ENCODE measurements around the gene TMUB2.

DNA sequence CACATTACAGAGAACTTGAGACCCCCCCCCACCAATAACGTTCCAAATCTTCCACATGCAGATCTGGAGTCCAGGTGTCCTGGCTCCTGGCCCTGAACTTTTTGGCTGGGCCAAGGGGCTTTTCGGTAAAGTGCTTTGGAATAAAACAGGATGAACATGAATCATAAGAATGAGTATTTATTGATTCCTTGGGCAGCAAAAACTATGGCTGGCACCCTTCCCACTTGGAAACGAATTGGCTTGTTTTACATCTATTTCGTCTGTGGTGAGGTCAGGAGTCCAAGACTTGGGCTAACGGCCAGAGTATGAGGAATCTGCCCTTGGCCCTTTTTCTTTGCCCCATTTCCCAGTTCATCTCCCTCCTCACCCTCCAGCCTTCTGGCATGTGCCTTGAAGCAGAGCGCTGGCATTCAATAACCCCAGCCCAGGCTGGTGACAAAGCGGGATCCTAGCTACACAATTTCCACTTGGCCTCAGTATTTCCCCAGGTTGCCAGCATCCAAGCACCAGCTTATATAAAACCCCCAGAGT lies 36.8 kb downstream of the TMUB2 start:
- TF ChIP-seq, protein P1, sequence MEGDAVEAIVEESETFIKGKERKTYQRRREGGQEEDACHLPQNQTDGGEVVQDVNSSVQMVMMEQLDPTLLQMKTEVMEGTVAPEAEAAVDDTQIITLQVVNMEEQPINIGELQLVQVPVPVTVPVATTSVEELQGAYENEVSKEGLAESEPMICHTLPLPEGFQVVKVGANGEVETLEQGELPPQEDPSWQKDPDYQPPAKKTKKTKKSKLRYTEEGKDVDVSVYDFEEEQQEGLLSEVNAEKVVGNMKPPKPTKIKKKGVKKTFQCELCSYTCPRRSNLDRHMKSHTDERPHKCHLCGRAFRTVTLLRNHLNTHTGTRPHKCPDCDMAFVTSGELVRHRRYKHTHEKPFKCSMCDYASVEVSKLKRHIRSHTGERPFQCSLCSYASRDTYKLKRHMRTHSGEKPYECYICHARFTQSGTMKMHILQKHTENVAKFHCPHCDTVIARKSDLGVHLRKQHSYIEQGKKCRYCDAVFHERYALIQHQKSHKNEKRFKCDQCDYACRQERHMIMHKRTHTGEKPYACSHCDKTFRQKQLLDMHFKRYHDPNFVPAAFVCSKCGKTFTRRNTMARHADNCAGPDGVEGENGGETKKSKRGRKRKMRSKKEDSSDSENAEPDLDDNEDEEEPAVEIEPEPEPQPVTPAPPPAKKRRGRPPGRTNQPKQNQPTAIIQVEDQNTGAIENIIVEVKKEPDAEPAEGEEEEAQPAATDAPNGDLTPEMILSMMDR (IDR thresholded peaks at IDR 0.05; ENCODE audit: low read length), result no peak
- no peak for TF ChIP-seq EZH2 (IDR thresholded peaks at IDR 0.05; ENCODE audit: borderline replicate concordance, low read length)

All from OCI-LY1 (cell line).